Hindlimb muscle (tissue), 1 donor: Measurements from ENCODE around the gene DPH1. TPM values are rescaled to one million over a fixed set of nuclear protein-coding genes. Genes with fewer than 3 reads are reported as not detected.
A peak's percentile ranks its signal among the peaks of the same experiment; 100 is the strongest.
"Not testable (repeated sequence)": the region's sequence is repeated elsewhere in the genome, so short reads cannot be mapped to it uniquely, and the experiment has no call there.

Source experiments
- DNase-seq: peaks from one replicate; pipeline ENCODE4 v3.0.0-alpha.2; 2013
- polyA plus RNA-seq: library from polyadenylated mRNA; unstranded; fragments of 120-200 nt; gene quantifications from one replicate; pipeline ENCODE4 v1.2.1, GENCODE V29; 2013; ENCODE audit not compliant: insufficient read length

The DPH1 gene
- polyA plus RNA-seq: 40.0 TPM

GRCh38 chr17:2029911-2030778 lies at the start of gene DPH1:
TSS of gene DPH1 (plus strand) at chr17:2030153. CDS start at chr17:2030170, 17 bp downstream.
- DNase-seq: peak; percentile 88

DNA sequence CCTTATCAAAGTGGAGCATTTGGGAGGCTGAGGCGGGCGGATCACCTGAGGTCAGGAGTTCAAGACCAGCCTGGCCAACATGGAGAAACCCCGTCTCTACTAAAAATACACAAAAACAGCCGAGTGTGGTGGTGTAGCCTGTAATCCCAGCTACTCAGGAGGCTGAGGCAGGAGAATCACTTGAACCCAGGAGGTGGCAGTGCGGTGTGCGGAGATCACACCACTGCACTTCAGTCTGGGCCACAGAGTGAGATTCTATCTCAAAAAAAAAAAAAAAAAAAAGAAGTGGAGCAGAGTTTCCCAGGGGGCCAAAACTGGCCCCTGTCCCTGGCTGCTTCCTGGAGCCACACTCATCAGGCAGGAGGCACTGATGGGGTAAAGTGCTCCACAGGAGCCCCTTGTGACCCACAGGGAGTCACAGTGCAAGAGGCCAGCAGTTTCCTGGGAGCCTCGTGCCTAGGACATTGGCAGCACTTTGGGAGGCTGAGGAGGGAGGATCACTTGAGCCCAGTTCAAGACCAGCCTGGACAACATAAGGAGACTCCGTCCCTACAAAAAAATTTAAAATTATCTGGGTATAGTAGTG lies 49.2 kb upstream of the DPH1 start:
- DNase-seq: no peak

- not testable (repeated sequence) for DNase-seq
Observed at GRCh38 chr17:1982793-1983366, 47.1 kb upstream of the DPH1 start.

- no peak for DNase-seq
Observed at GRCh38 chr17:1985093-1985492, 44.9 kb upstream of the DPH1 start.

- DNase-seq: no peak
Observed at GRCh38 chr17:1985686-1986085, 44.3 kb upstream of the DPH1 start.

DNA sequence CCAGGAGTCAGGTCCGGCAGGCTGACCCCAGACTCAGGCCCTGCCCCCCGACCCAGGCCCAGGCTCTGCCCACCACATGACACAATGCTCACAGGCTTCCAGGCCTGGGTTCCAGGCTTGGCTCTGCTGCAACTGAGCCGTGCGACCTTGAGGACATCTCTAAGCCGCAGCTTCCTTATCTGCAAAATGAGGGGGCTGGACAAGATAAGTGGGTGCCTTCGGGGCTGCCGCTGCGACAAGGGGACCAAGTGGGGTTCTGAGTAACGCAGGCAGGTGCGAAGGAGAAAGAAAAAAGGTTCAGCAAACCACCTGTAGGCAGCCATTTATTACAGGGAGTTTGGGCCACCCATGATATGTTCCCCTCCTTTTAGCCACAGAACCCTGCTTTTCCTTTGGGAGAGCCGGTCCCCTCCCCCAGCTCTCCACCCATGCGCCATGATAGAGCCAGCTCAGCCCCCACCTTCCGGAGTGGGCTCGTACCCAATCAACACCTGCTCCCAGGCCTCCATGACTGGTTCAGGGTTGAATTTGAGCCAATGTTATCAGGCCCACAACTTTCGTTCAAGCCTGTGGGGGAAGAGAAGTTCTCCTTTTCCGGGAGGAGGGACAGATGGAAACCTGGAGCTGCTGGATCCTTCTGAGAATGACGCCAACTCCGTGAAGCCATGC lies 43.0 kb upstream of the DPH1 start:
- DNase-seq: no peak

GRCh38 chr17:1989135-1989534 lies 40.8 kb upstream of the DPH1 start:
- DNase-seq: no peak

DNA sequence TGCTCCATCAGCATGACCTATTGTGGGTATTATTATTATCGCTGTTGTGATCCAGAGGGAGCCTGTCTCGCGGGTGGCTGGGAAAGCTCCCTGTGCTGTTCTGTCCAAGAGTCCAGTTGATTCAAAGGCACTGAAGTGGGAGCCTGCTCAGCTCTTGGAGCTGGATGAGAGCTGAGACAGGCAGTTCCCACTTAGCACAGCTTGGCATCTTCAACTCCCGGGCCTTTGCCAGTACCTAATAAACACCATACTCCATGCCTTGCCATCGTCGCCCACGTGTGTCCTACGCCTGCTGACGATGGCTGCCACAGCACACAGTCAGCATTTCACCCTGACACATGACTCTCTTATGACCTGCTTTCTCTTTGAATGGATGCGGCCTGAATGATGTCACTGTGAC lies 37.4 kb upstream of the DPH1 start:
- no peak for DNase-seq

DNA sequence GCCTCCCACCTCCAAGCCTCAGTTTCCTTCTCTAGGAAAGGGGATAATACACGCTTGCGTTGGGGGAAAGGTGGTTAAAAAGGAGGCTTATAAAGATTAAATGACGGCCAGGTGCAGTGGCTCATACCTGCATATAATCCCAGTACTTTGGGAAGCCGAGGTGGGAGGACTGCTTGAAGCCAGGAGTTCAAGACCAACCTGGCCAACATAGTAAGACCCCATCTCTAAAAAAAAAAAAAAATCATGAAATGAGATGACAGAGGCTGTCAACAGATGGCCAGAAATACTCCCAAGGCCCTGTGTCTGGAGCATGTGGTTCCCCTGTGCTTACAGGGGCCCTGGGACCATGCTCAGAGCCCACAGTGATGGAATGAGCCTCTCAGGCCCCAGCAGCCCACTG lies 35.2 kb upstream of the DPH1 start:
- DNase-seq: no peak

DNA sequence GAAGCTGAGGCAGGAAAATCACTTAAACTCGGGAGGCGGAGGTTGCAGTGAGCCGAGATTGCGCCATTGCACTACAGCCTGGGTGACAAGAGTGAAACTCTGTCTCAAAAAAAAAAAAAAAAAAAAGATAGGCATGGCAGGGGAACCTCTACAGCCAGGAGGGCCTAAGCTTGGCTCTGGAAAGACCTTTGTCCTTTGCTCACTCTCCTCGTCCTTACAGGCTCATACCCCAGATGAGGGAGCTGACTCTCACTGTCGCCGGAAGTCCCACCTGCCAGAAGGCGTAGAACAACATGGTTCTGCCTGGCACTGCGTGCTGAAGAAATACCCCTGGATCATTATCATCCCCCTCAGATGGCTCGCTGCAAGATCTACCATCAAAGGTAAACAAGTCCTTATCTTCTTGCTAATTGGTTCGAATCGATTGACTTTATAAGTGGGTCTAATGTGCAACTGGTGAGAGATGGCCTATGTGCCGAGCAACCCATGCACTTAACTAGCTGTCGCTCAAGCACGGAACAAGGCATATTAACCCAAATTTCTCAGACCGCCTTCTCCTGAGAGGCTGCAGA lies 34.5 kb upstream of the DPH1 start:
- no peak for DNase-seq

DNA sequence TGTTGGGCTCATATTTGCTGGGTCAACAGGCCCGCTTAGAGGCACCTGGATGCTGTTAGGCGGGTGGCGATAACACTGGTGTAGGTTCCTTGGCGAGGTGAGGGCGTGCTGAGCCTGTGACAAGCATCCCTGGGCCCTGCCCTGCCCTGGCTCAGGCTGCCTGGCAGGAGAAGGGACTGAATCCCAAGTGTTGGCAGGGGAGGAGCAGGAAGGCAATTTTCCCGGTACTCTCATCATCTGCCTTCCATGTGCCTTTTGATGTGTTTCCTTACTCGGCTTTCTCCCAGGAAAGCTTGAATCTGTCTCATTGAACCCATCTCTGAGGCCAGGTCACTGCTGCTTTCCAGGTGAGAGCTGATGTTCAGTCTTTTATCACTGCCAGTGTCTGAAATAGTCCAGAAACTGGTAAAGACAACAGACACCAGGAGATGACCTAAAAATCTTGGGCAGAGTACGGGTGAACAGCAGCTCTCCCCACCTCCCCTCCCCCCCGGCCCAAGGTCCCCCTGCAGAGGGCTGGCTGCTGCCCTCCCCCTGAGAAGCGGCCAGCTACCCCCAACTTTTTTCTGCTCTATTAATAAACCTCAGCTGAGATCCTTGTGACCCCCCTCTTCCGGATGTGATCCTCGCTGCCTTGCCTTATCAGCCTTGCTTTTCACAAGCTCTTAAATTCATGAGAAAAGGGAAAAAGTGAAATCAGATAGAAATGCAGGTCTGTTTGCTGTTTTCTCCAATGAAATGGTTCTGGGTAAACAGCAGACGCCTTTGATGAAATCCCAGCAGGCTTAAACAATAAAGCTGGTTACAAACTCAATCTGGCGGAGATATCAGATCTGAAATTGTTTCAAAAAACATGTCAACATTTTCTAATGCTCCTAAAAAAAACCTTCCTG lies 33.8 kb upstream of the DPH1 start:
- no peak for DNase-seq

DNA sequence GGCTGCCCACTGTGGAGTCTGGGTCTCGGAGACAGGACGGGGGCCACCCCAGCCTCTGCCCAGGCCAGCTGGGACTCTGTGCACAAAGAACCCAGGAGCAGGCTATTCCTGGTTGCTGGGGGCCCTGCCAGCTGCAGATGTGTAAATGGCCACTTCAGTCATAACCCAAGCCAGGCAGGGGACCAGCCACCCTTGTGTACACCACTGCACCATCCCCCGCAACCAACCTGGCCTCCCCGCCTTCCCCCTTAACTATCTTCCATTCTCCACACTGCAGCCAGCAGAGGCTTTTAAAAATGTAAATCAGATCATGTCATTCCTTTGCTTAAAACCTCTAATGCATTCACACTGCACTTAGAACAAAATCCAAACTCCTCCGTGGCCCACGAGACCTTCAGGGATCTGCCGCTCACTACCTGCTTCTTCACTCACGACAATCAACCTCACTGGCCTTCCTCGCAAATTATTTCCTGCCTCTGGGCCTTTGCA lies 33.1 kb upstream of the DPH1 start:
- no peak for DNase-seq

DNA sequence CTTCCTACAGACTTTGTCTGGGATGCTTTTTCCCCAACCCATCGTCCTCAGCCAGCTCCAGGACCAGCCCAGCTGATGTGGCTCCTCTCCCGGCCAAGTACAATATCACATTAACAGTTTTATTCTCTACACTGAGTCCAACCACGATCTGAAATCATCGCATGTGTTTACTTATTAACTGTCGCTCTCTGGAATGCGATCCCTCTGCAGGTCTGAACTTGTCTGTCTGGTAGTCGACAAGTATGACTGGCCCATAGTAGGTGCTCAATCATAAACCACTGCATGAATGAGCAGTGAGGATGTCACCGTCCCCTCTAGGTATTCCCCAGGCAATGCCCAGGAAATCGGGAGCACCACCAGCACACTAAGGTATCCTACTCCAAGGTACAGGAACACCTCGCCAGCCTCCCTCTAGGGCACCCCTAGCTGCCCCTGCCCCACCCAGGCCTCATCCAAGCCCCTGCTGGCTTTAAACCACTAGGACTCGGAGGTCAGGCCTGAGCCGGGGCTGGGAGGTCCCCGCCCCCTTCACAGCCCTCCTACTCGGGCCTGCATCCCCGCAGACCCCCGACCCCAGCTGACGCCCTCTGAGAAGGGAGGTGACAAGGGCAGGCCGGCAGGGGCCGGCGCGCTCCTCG lies 32.5 kb upstream of the DPH1 start:
- no peak for DNase-seq

- no peak for DNase-seq
Observed at GRCh38 chr17:1997927-1998742, 31.8 kb upstream of the DPH1 start.

DNA sequence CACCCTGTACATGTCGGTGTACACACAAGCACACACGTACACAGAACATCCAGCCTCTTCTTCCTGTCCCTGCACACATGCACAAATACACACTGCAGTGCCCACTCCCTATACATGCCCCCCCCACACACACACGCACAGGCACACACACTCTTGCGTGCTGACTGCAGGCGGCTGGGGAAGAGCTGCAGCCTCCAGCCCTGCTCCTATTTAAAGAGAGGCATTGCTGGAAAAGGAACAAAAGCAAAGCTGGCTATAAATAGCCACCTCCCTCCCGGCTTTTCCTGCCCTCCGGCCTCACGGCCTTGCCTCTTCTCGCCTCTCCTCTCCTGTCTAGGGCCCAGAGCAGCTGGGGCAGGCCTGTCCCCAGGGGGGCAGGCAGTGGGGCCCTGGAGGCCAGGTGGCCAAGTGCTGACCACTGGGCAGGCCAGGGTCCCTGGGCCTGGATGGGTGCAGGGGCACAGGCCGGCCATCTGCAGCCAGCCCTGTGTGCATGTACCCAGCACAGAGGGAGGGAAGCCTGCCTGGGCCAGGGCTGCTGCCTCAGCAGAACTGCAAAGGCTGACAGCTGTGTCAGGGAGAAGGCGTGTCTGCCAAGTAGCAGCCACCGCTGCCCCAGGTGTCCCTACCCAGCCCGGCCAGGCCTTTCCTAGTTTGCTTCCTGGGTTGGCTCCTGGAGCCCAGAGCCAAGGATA lies 30.2 kb upstream of the DPH1 start:
- DNase-seq: no peak

- DNase-seq: no peak
Observed at GRCh38 chr17:2002767-2003329, 27.1 kb upstream of the DPH1 start.

DNA sequence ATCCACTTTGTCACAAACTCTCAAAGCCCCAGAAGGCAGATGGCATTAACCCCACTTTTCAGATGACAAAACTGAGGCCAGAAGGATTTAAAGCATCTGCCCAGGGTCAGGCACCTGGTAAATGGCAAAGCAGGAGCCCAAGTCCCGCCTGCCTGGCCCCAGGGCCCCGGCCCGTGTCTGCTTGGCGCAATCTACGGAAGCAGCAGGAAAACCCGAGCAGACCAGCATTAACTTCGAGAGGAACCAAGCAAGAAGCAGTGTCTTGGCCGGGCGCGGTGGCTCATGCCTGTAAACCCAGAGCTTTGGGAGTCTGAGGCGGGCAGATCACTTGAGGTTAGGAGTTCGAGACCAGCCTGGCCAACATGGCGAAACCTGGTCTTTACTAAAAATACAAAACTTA lies 26.4 kb upstream of the DPH1 start:
- no peak for DNase-seq

DNA sequence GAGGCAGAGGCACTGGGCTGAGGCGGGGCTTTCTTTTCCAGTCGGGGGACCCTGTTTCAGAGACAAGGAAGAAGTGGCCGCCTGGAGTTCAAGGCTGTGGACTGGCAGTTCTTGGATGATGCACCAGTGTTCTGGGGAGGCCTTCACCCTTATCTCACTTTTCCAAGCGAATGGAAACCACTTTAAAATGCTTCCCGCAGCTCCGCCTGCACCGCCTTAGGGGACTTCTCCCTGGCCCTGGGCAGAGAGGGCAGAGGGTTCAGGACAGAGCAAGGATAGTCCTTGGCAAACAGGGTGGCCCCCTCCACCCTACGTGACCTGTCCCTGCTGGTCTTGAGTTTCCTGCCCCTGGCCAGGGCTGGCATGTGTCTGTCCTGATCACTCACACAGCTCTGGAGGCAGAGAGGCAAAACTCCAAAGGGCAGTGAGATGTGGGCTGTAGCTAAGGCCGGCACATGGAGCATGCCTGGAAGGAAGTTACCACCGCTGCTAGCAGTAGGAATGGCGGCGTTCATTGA lies 25.5 kb upstream of the DPH1 start:
- DNase-seq: no peak
